Airway epithelial cell (primary cell): Measurements from ENCODE around the gene QSER1. TPM values are rescaled to one million over a fixed set of nuclear protein-coding genes. Genes with fewer than 3 reads are reported as not detected.

ENCODE experiments used
- total RNA-seq: library from RNA; depleted of rRNA; stranded (reverse); fragments of >200 nt; gene quantifications from 2 replicates; pipeline ENCODE4 v1.2.3, GENCODE V29; 2015

QSER1 gene
- total RNA-seq, result 13.9 and 17.1 TPM in 2 replicates

GRCh38 chr11:32892355-32893092 is at the start of gene QSER1:
TSS of gene QSER1 (plus strand) at chr11:32892811. CDS start at chr11:32893126, 315 bp downstream.

GRCh38 chr11:33015621-33016551 is 123.3 kb downstream of the QSER1 start, which contains the start of gene DEPDC7:
TSS of gene DEPDC7 (plus strand) at chr11:33015878. CDS start at chr11:33015956, 78 bp downstream.

Other genes with a start within 250 kb of the QSER1 start
- gene CCDC73, start 98.1 kb upstream of the QSER1 start, total RNA-seq, result 0.19 TPM in 1 of 2 replicates, not detected in the other
- 18.5 and 25.5 TPM in 2 replicates for gene PRRG4, start 62.9 kb upstream of the QSER1 start, total RNA-seq
- 2.1 and 6.1 TPM in 2 replicates for gene DEPDC7, start 123.1 kb downstream of the QSER1 start, total RNA-seq
- 11.2 and 14.3 TPM in 2 replicates for gene TCP11L1, start 146.8 kb downstream of the QSER1 start, total RNA-seq